ENCODE measurements around the gene DRGX.

DRGX gene

GRCh38 chr10:49371967-49372366, 23.9 kb downstream of the DRGX start:
- TF ChIP-seq CTCF (IDR thresholded peaks at IDR 0.05; ENCODE audit: low read depth, low read length) = no peak
- no peak for TF ChIP-seq POLR2A (IDR thresholded peaks at IDR 0.05; ENCODE audit: extremely low read depth, insufficient read length)
- no peak for TF ChIP-seq MYC (IDR thresholded peaks at IDR 0.05; ENCODE audit: low read depth, low read length)
- no peak for TF ChIP-seq MAX (IDR thresholded peaks at IDR 0.05; ENCODE audit: low read depth, low read length)
- no peak for DNase-seq (ENCODE audit: low read depth)
- no peak overlapping the region for H3K4me3 ChIP-seq (ENCODE audit: low read depth, low read length)

- DNase-seq (ENCODE audit: low read depth) = no peak
- TF ChIP-seq MYC (IDR thresholded peaks at IDR 0.05; ENCODE audit: low read depth, low read length) = no peak
- no peak overlapping the region for H3K4me3 ChIP-seq (ENCODE audit: low read depth, low read length)
Observed at GRCh38 chr10:49370326-49371100, 25.4 kb downstream of the DRGX start.

- no peak for DNase-seq (ENCODE audit: low read depth)
- no peak for TF ChIP-seq MYC (IDR thresholded peaks at IDR 0.05; ENCODE audit: low read depth, low read length)
- TF ChIP-seq POLR2A (IDR thresholded peaks at IDR 0.05; ENCODE audit: extremely low read depth, insufficient read length) = no peak
- no peak for TF ChIP-seq CTCF (IDR thresholded peaks at IDR 0.05; ENCODE audit: low read depth, low read length)
- no peak for TF ChIP-seq MAX (IDR thresholded peaks at IDR 0.05; ENCODE audit: low read depth, low read length)
- no peak overlapping the region for H3K4me3 ChIP-seq (ENCODE audit: low read depth, low read length)
Observed at GRCh38 chr10:49369216-49370162, 26.4 kb downstream of the DRGX start.

- no peak for TF ChIP-seq CTCF (IDR thresholded peaks at IDR 0.05; ENCODE audit: low read depth, low read length)
- no peak for TF ChIP-seq MAX (IDR thresholded peaks at IDR 0.05; ENCODE audit: low read depth, low read length)
- H3K4me3 ChIP-seq (ENCODE audit: low read depth, low read length) = no peak overlapping the region
- DNase-seq (ENCODE audit: low read depth) = peak; percentile 31
Observed at GRCh38 chr10:49368256-49368655, 27.6 kb downstream of the DRGX start.

- TF ChIP-seq POLR2A (IDR thresholded peaks at IDR 0.05; ENCODE audit: extremely low read depth, insufficient read length) (no peak), MAX (IDR thresholded peaks at IDR 0.05; ENCODE audit: low read depth, low read length) (no peak), MYC (IDR thresholded peaks at IDR 0.05; ENCODE audit: low read depth, low read length) (no peak), CTCF (IDR thresholded peaks at IDR 0.05; ENCODE audit: low read depth, low read length) (no peak)
- peak; percentile 25 for DNase-seq (ENCODE audit: low read depth)
- no peak overlapping the region for H3K4me3 ChIP-seq (ENCODE audit: low read depth, low read length)
Observed at GRCh38 chr10:49367600-49367999, 28.3 kb downstream of the DRGX start.

GRCh38 chr10:49366460-49366859, 29.4 kb downstream of the DRGX start:
- TF ChIP-seq POLR2A (IDR thresholded peaks at IDR 0.05; ENCODE audit: extremely low read depth, insufficient read length) (no peak), CTCF (IDR thresholded peaks at IDR 0.05; ENCODE audit: low read depth, low read length) (no peak), MAX (IDR thresholded peaks at IDR 0.05; ENCODE audit: low read depth, low read length) (no peak), MYC (IDR thresholded peaks at IDR 0.05; ENCODE audit: low read depth, low read length) (no peak)
- H3K4me3 ChIP-seq (ENCODE audit: low read depth, low read length) = no peak overlapping the region
- no peak for DNase-seq (ENCODE audit: low read depth)

All from NB4 (cell line).